ENCODE measurements around the gene G2E3.

DNA sequence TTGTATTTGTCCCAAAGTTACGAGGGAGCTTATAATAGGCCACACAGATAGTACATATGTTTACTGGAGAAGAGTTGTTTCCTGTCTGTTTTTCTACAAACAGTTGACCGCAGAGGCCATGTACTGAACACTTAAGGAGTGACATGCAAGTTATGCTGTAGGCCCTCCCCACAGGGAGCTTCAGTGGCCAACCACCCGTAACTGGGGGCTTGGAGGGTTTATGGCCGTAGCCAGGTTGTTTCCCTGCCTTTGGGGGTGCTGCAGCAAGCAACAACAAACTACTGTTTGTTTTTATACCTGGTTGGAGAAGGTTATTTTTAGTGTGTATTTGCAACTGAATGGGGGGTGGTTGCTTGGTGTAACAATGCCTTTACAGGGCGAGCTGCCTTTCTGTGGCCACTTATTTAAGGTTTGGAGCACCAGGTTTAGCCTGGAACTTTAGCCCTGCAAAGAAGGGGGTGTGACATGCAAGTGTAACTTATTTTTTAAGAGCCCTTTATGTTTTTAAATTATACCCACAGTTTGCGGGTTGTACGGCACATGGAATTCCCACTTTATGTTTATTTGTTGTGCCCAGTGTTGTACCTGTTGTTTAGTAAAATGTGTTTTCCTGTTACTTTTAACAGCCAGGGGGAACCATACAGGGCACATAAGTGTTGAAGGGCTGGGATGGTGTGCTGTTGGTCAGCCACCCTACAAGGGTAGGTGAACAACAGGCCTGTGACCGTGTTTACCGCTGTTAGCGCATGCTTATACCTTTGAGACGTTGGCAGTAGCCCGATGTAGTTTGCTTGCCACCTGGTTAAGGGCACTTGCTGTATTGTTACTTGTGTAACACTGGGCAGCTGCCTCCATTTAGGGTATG is 29.9 kb upstream of the G2E3 start:
- TF ChIP-seq CTCF (IDR thresholded peaks at IDR 0.05), result no peak
- TF ChIP-seq POLR2A (IDR thresholded peaks at IDR 0.05), result no peak

Data from body of pancreas (tissue), 4 donors.